ENCODE data around the gene ITPK1.

ITPK1 gene

GRCh38 chr14:93082576-93083001 is 33.1 kb downstream of the ITPK1 start:
- H3K4me3 ChIP-seq (ENCODE audit: low read length) = no peak overlapping the region
- H3K27me3 ChIP-seq (ENCODE audit: low read depth, low read length) = no peaks in the 10 kb centered on the region
- no peaks in the 10 kb centered on the region for H3K36me3 ChIP-seq (replicated peaks; ENCODE audit: low read depth, low read length)
- H3K9ac ChIP-seq (ENCODE audit: low read length) = no peak overlapping the region
- H3K27ac ChIP-seq (ENCODE audit: low read length) = no peak overlapping the region
- peaks cover 2% of the 10 kb centered on the region; the same call in 1 of the 2 replicates for H4K20me1 ChIP-seq (ENCODE audit: insufficient read depth, low read length)
- TF ChIP-seq CTCF (IDR thresholded peaks at IDR 0.05; ENCODE audit: low read depth, low read length) (no peak), EZH2phosphoT487 (IDR thresholded peaks at IDR 0.05; ENCODE audit: low read depth) (no peak)
- H3K4me2 ChIP-seq (ENCODE audit: low read length) = no peak overlapping the region
- H3K79me2 ChIP-seq (ENCODE audit: low read length) = no peaks in the 10 kb centered on the region
- H3K4me1 ChIP-seq (ENCODE audit: low read length) = no peaks in the 10 kb centered on the region
- no peak overlapping the region for H2AFZ ChIP-seq (ENCODE audit: low read depth, low read length)
- H3K9me3 ChIP-seq (ENCODE audit: insufficient read depth, low read length) = no peaks in the 10 kb centered on the region

- no peak overlapping the region for H2AFZ ChIP-seq (ENCODE audit: low read depth, low read length)
- H3K9me3 ChIP-seq (ENCODE audit: insufficient read depth, low read length) = no peaks in the 10 kb centered on the region
- H3K4me1 ChIP-seq (ENCODE audit: low read length) = no peaks in the 10 kb centered on the region
- TF ChIP-seq EZH2phosphoT487 (IDR thresholded peaks at IDR 0.05; ENCODE audit: low read depth) (no peak), CTCF (IDR thresholded peaks at IDR 0.05; ENCODE audit: low read depth, low read length) (no peak)
- H4K20me1 ChIP-seq (ENCODE audit: insufficient read depth, low read length) = peaks cover 2% of the 10 kb centered on the region; the same call in 1 of the 2 replicates
- no peaks in the 10 kb centered on the region for H3K79me2 ChIP-seq (ENCODE audit: low read length)
- no peak overlapping the region for H3K4me3 ChIP-seq (ENCODE audit: low read length)
- H3K36me3 ChIP-seq (replicated peaks; ENCODE audit: low read depth, low read length) = no peaks in the 10 kb centered on the region
- H3K27ac ChIP-seq (ENCODE audit: low read length) = no peak overlapping the region
- H3K4me2 ChIP-seq (ENCODE audit: low read length) = no peak overlapping the region
- H3K27me3 ChIP-seq (ENCODE audit: low read depth, low read length) = no peaks in the 10 kb centered on the region
- H3K9ac ChIP-seq (ENCODE audit: low read length) = no peak overlapping the region
These were observed 33.7 kb downstream of the ITPK1 start for GRCh38 chr14:93081876-93082570.

GRCh38 chr14:93079865-93080403 is 35.8 kb downstream of the ITPK1 start:
- Histone ChIP-seq H3K79me2 (ENCODE audit: low read length) (no peaks in the 10 kb centered on the region), H3K9ac (ENCODE audit: low read length) (no peak overlapping the region), H3K27ac (ENCODE audit: low read length) (no peak overlapping the region), H3K4me2 (ENCODE audit: low read length) (no peak overlapping the region), H3K4me1 (ENCODE audit: low read length) (no peaks in the 10 kb centered on the region), H3K9me3 (ENCODE audit: insufficient read depth, low read length) (no peaks in the 10 kb centered on the region), H3K4me3 (ENCODE audit: low read length) (no peak overlapping the region), H3K27me3 (ENCODE audit: low read depth, low read length) (no peaks in the 10 kb centered on the region), H2AFZ (ENCODE audit: low read depth, low read length) (no peak overlapping the region), H3K36me3 (replicated peaks; ENCODE audit: low read depth, low read length) (no peaks in the 10 kb centered on the region), H4K20me1 (ENCODE audit: insufficient read depth, low read length) (peaks cover 2% of the 10 kb centered on the region; the same call in 1 of the 2 replicates)
- TF ChIP-seq EZH2phosphoT487 (IDR thresholded peaks at IDR 0.05; ENCODE audit: low read depth) = no peak
- TF ChIP-seq CTCF (IDR thresholded peaks at IDR 0.05; ENCODE audit: low read depth, low read length) = no peak

GRCh38 chr14:93079321-93079720 is 36.4 kb downstream of the ITPK1 start:
- H3K27me3 ChIP-seq (ENCODE audit: low read depth, low read length) = no peaks in the 10 kb centered on the region
- no peak overlapping the region for H3K27ac ChIP-seq (ENCODE audit: low read length)
- no peak overlapping the region for H2AFZ ChIP-seq (ENCODE audit: low read depth, low read length)
- H3K4me3 ChIP-seq (ENCODE audit: low read length) = no peak overlapping the region
- no peaks in the 10 kb centered on the region for H3K4me1 ChIP-seq (ENCODE audit: low read length)
- H3K9me3 ChIP-seq (ENCODE audit: insufficient read depth, low read length) = no peaks in the 10 kb centered on the region
- no peak overlapping the region for H3K9ac ChIP-seq (ENCODE audit: low read length)
- H3K4me2 ChIP-seq (ENCODE audit: low read length) = no peak overlapping the region
- TF ChIP-seq EZH2phosphoT487 (IDR thresholded peaks at IDR 0.05; ENCODE audit: low read depth) (no peak), CTCF (IDR thresholded peaks at IDR 0.05; ENCODE audit: low read depth, low read length) (no peak)
- H3K79me2 ChIP-seq (ENCODE audit: low read length) = no peaks in the 10 kb centered on the region
- H3K36me3 ChIP-seq (replicated peaks; ENCODE audit: low read depth, low read length) = no peaks in the 10 kb centered on the region
- H4K20me1 ChIP-seq (ENCODE audit: insufficient read depth, low read length) = peaks cover 2% of the 10 kb centered on the region; the same call in 1 of the 2 replicates
